GM12878 (cell line): ENCODE measurements around the gene RABGEF1. TPM values are rescaled to one million over a fixed set of nuclear protein-coding genes. Genes with fewer than 3 reads are reported as not detected.

ENCODE experiments used
- ATAC-seq: fragments of 200-7000 bp; cut with Tn5 transposase; 3 replicates; pipeline ENCODE4 v1.9.1; 2020; ENCODE audit warnings: mild to moderate bottlenecking, moderate library complexity
- BruUV-seq: library from RNA; stranded (reverse); fragments of 400-500 nt; replicated peaks from 2 replicates; lab custom pipeline; 2021; lab: Mats Ljungman, UMichigan
- CTCF ChIA-PET: fragments of 300-600 bp; sonication (Branson Sonifier 250); formaldehyde crosslinking; extraction: SDS; loops from one replicate; lab custom pipeline; 2021; ENCODE audit warnings: inconsistent platforms; lab: Yijun Ruan, JAX
- POLR2A ChIA-PET: fragments of 350-600 bp; formaldehyde crosslinking; extraction: SDS; loops from one replicate; lab custom pipeline; 2021; ENCODE audit warnings: inconsistent platforms; lab: Charles Lee
- RAD21 ChIA-PET: fragments of 300-600 bp; sonication (Branson Sonifier 250); formaldehyde crosslinking; loops from one replicate; lab custom pipeline; 2023; ENCODE audit warnings: antibody characterized with exemption; ENCODE audit not compliant: unreplicated experiment; lab: Charles Lee
- SMC1A ChIA-PET: fragments of 300-600 bp; sonication (Branson Sonifier 250); formaldehyde crosslinking; loops from one replicate; lab custom pipeline; 2023; ENCODE audit not compliant: unreplicated experiment, uncharacterized antibody; lab: Charles Lee
- DNase-seq: peaks from one replicate; pipeline ENCODE4 v3.0.0-alpha.2; 2011; ENCODE audit warnings: low read depth, low spot score
- FAIRE-seq: peaks from 3 replicates; lab custom pipeline; 2011; peaks lifted over from hg19 to GRCh38; lab: Jason Lieb, UNC
- H2AFZ ChIP-seq: 2 replicates; pipeline ENCODE4 v1.6.0; 2011; ENCODE audit warnings: low read depth, low read length, control low read depth; ENCODE audit not compliant: control insufficient read depth
- H3K27ac ChIP-seq: 2 replicates; pipeline ENCODE4 v1.5.1; 2011; ENCODE audit warnings: control low read depth; ENCODE audit not compliant: control insufficient read depth, insufficient read depth
- H3K27me3 ChIP-seq, 2 experiments: replicated peaks in 1 of 2; 2 replicates each; pipeline versions ENCODE4 v1.6.0 to v1.6.1; 2011; ENCODE audit warnings: low read length in 1 of 2; ENCODE audit not compliant: control insufficient read depth in 2 of 2, insufficient read depth in 2 of 2
- H3K36me3 ChIP-seq, 2 experiments: 2 replicates each; pipeline ENCODE4 v1.5.1; 2011; ENCODE audit warnings: low read length in 1 of 2; ENCODE audit not compliant: control insufficient read depth in 2 of 2, insufficient read depth in 2 of 2
- H3K4me1 ChIP-seq: 2 replicates; pipeline ENCODE4 v1.6.1; 2011; ENCODE audit warnings: mild to moderate bottlenecking, low read length, moderate library complexity, mixed read lengths; ENCODE audit not compliant: control insufficient read depth, insufficient read depth
- H3K4me2 ChIP-seq: 2 replicates; pipeline ENCODE4 v1.6.0; 2011; ENCODE audit warnings: control low read depth; ENCODE audit not compliant: control insufficient read depth, insufficient read depth
- H3K4me3 ChIP-seq: fragments of 200-600 bp; sonication (generic); 2 replicates; pipeline ENCODE4 v1.5.1; 2016
- H3K79me2 ChIP-seq: 2 replicates; pipeline ENCODE4 v1.6.0; 2011; ENCODE audit warnings: low read length; ENCODE audit not compliant: control insufficient read depth, insufficient read depth
- H3K9ac ChIP-seq: 2 replicates; pipeline ENCODE4 v1.8.0; 2011; ENCODE audit warnings: low read length, control low read depth, mixed read lengths; ENCODE audit not compliant: control insufficient read depth, insufficient read depth
- H3K9me3 ChIP-seq: replicated peaks from 3 replicates; pipeline ENCODE4 v1.5.1; 2011; ENCODE audit warnings: mild to moderate bottlenecking, low read length; ENCODE audit not compliant: control insufficient read depth, insufficient read depth
- H4K20me1 ChIP-seq: 2 replicates; pipeline ENCODE4 v1.6.0; 2011; ENCODE audit not compliant: control insufficient read depth, insufficient read depth
- BACH1 ChIP-seq: fragments of 450-650 bp; IDR thresholded peaks from 2 replicates; pipeline ENCODE4 v1.6.1; 2017; ENCODE audit warnings: mild to moderate bottlenecking, borderline replicate concordance
- CUX1 ChIP-seq: IDR thresholded peaks from 2 replicates; pipeline ENCODE4 v1.6.1; 2012; ENCODE audit warnings: improper control_type of control experiment, low read depth, low read length; ENCODE audit not compliant: insufficient replicate concordance
- PKNOX1 ChIP-seq: fragments of 450-650 bp; IDR thresholded peaks from 2 replicates; pipeline ENCODE4 v1.6.1; 2016; ENCODE audit warnings: mild to moderate bottlenecking
- RUNX3 ChIP-seq: IDR thresholded peaks from 2 replicates; pipeline ENCODE4 v1.6.1; 2012; ENCODE audit warnings: low read length, inconsistent platforms
- SPI1 ChIP-seq: IDR thresholded peaks from 2 replicates; pipeline ENCODE4 v1.6.1; 2011; ENCODE audit warnings: low read depth, mild to moderate bottlenecking, low read length, moderate library complexity, borderline replicate concordance; ENCODE audit not compliant: insufficient read depth
- ZBTB33 ChIP-seq: fragments of 450-650 bp; IDR thresholded peaks from 2 replicates; pipeline ENCODE4 v1.6.1; 2017; ENCODE audit warnings: mild to moderate bottlenecking
- ZNF207 ChIP-seq: fragments of 450-650 bp; IDR thresholded peaks from 2 replicates; pipeline ENCODE4 v1.6.1; 2014; ENCODE audit warnings: antibody characterized with exemption, mild to moderate bottlenecking, borderline replicate concordance
- ZNF217 ChIP-seq: fragments of 450-650 bp; IDR thresholded peaks from 2 replicates; pipeline ENCODE4 v1.6.1; 2017; ENCODE audit warnings: antibody characterized with exemption, mild to moderate bottlenecking
- WGBS: methylation state at CpG from one replicate; pipeline ENCODE4 v1.1.6; 2016; ENCODE audit warnings: low lambda C conversion rate; ENCODE audit not compliant: insufficient replicate concordance, insufficient coverage; ENCODE audit errors: missing lambda C conversion rate; 5-methylcytosine and 5-hydroxymethylcytosine counted together
- in situ Hi-C: fragments of 300-500 bp; cut with MboI; formaldehyde crosslinking; loops from 9 replicates; pipeline ENCODE4 v1.14.3; 2018; ENCODE audit warnings: mixed read lengths
- intact Hi-C: fragments of 100-400 bp; cut with micrococcal nuclease; formaldehyde crosslinking; loops from one replicate; pipeline ENCODE4 v1.14.2; 2022; ENCODE audit not compliant: unreplicated experiment
- polyA plus RNA-seq, 11 experiments: library from polyadenylated mRNA; depleted of rRNA in 4 of 11; unstranded in 6 of 11; stranded (reverse) in 5 of 11; fragments of >200 nt; fragmentation: Nextera tagmentation in 4 of 11; fragmentation: Illumina TruSeq in 1 of 11; extraction: Ambion mirVana in 4 of 11; extraction: Trizol in 1 of 11; gene quantifications; 1 replicate in 1 of 11; 2 replicates in 10 of 11; pipeline versions ENCODE4 v1.2.1 to v1.2.3, GENCODE V29; 2011 to 2016; ENCODE audit warnings: inconsistent platforms in 2 of 11, missing spikeins in 2 of 11, low read depth in 1 of 11
- total RNA-seq, 4 experiments: library from RNA; depleted of rRNA in 3 of 4; stranded (reverse); fragments of >200 nt in 3 of 4; fragmentation: Illumina TruSeq in 1 of 4; extraction: Trizol in 1 of 4; gene quantifications; 2 replicates each; pipeline versions ENCODE4 v1.2.1 to v1.2.3, GENCODE V29; 2013 to 2021

RABGEF1 gene
- total and polyA plus RNA-seq, 10 of the 15 experiments (the other 5 are each of a cell fraction or from before 2014, with no cell fraction given), result 10.2 to 36.4 (median 26.1) TPM

- peaks cover 37% of the 10 kb centered on the region for H3K79me2 ChIP-seq
- H3K36me3 ChIP-seq, result peaks cover 4% of the 10 kb centered on the region in 2 experiments; a peak in 3 of 4 replicates
- H3K4me3 ChIP-seq, result no peak overlapping the region
- BruUV-seq, result no TSS peak
- ChIA-PET RAD21 (interaction anchor here (1.2 kb wide), 1 partner anchor 11 kb away, joined by 3 read pairs; no protein-coding TSS in a partner anchor), SMC1A (interaction anchor here (0.6 to 2.6 kb wide), 6 partner anchors 10 to 114 kb away, joined by 3 to 10 read pairs (median 4); no protein-coding TSS in a partner anchor), POLR2A (interaction anchor here (0.6 to 1.1 kb wide), 4 partner anchors 22 to 550 kb away, joined by 3 to 4 read pairs (median 3); no protein-coding TSS in a partner anchor), CTCF (interaction anchor here (1.0 to 2.0 kb wide), 3 partner anchors 11 to 19 kb away, joined by 3 to 5 read pairs (median 3); no protein-coding TSS in a partner anchor)
- TF ChIP-seq ZNF217 (no peak), RUNX3 (no peak), CUX1 (no peak), BACH1 (no peak), SPI1 (peak; percentile 35; the same call in 1 of the 2 replicates), ZBTB33 (no peak), ZNF207 (no peak), PKNOX1 (no peak)
- H2AFZ ChIP-seq, result no peak overlapping the region
- WGBS, result 26% methylated on average over 4 of the region's 5 CpGs
- in situ Hi-C loops (no loop called here), intact Hi-C loops (no loop called here)
- H4K20me1 ChIP-seq, result no peaks in the 10 kb centered on the region
- H3K9ac ChIP-seq, result no peak overlapping the region
- ATAC-seq, result peak; percentile 62
- H3K9me3 ChIP-seq, result no peaks in the 10 kb centered on the region
- no peak for FAIRE-seq
- H3K27me3 ChIP-seq, result no peaks in the 10 kb centered on the region
- H3K27ac ChIP-seq, result peak overlapping the region; percentile 46
- peak overlapping the region; percentile 21 for H3K4me2 ChIP-seq
- DNase-seq, result no peak
- peaks cover 20% of the 10 kb centered on the region for H3K4me1 ChIP-seq
These were observed 28.6 kb downstream of the RABGEF1 start for GRCh38 chr7:66768865-66769832.
